Measurements from ENCODE around the gene ZFP62. TPM values are rescaled to one million over a fixed set of nuclear protein-coding genes. Genes with fewer than 3 reads are reported as not detected.

Gene ZFP62
- total RNA-seq, 2 experiments from 2014 or later = 21.2 to 23.7 TPM

GRCh38 chr5:180813420-180813819, 47.7 kb downstream of the ZFP62 start:
- Mint-ChIP-seq H3K4me1 (peaks cover 55% of the 10 kb centered on the region), H3K36me3 (peaks cover 1% of the 10 kb centered on the region), H3K27ac (no peak overlapping the region), H3K4me3 (no peak overlapping the region), H3K9me3 (no peaks in the 10 kb centered on the region), H3K27me3 (no peaks in the 10 kb centered on the region)
- no peak for DNase-seq

GRCh38 chr5:180811623-180812124, 49.4 kb downstream of the ZFP62 start:
- Mint-ChIP-seq H3K27me3 (no peaks in the 10 kb centered on the region), H3K9me3 (no peaks in the 10 kb centered on the region), H3K4me3 (peak overlapping the region; percentile 73), H3K36me3 (peaks cover 17% of the 10 kb centered on the region), H3K4me1 (peaks cover 57% of the 10 kb centered on the region), H3K27ac (peak overlapping the region; percentile 76)
- DNase-seq = no peak

- Mint-ChIP-seq H3K4me3 (peak overlapping the region; percentile 73), H3K9me3 (no peaks in the 10 kb centered on the region), H3K36me3 (peaks cover 21% of the 10 kb centered on the region), H3K4me1 (peaks cover 59% of the 10 kb centered on the region), H3K27me3 (no peaks in the 10 kb centered on the region), H3K27ac (peak overlapping the region; percentile 76)
- DNase-seq = no peak
These were observed 50.0 kb downstream of the ZFP62 start for GRCh38 chr5:180810959-180811622.

- peak overlapping the region; percentile 92 for H3K4me3 Mint-ChIP-seq
- peak overlapping the region; percentile 99 for H3K27ac Mint-ChIP-seq
- H3K4me1 Mint-ChIP-seq = peaks cover 63% of the 10 kb centered on the region
- peak; percentile 93 for DNase-seq
- H3K27me3 Mint-ChIP-seq = no peaks in the 10 kb centered on the region
- peaks cover 23% of the 10 kb centered on the region for H3K36me3 Mint-ChIP-seq
- H3K9me3 Mint-ChIP-seq = no peaks in the 10 kb centered on the region
These were observed 50.7 kb downstream of the ZFP62 start for GRCh38 chr5:180810210-180810958.

GRCh38 chr5:180809403-180810209, 51.5 kb downstream of the ZFP62 start:
- Mint-ChIP-seq H3K27ac (peak overlapping the region; percentile 99), H3K4me1 (peaks cover 65% of the 10 kb centered on the region), H3K9me3 (no peaks in the 10 kb centered on the region), H3K27me3 (no peaks in the 10 kb centered on the region), H3K4me3 (peak overlapping the region; percentile 92), H3K36me3 (peaks cover 30% of the 10 kb centered on the region)
- DNase-seq = peak; percentile 85

GRCh38 chr5:180808461-180809000, 52.5 kb downstream of the ZFP62 start:
- H3K4me3 Mint-ChIP-seq = peak overlapping the region; percentile 92
- H3K4me1 Mint-ChIP-seq = peaks cover 60% of the 10 kb centered on the region
- no peaks in the 10 kb centered on the region for H3K27me3 Mint-ChIP-seq
- DNase-seq = no peak
- peak overlapping the region; percentile 94 for H3K27ac Mint-ChIP-seq
- H3K36me3 Mint-ChIP-seq = peaks cover 33% of the 10 kb centered on the region
- H3K9me3 Mint-ChIP-seq = no peaks in the 10 kb centered on the region

GRCh38 chr5:180807654-180808414, 53.2 kb downstream of the ZFP62 start:
- Mint-ChIP-seq H3K36me3 (peaks cover 33% of the 10 kb centered on the region), H3K9me3 (no peaks in the 10 kb centered on the region), H3K27me3 (no peaks in the 10 kb centered on the region), H3K4me3 (peak overlapping the region; percentile 92), H3K27ac (peak overlapping the region; percentile 94), H3K4me1 (peaks cover 54% of the 10 kb centered on the region)
- DNase-seq = no peak

- Mint-ChIP-seq H3K27ac (peak overlapping the region; percentile 94), H3K9me3 (no peaks in the 10 kb centered on the region), H3K36me3 (peaks cover 33% of the 10 kb centered on the region), H3K27me3 (no peaks in the 10 kb centered on the region), H3K4me3 (peak overlapping the region; percentile 92), H3K4me1 (peaks cover 51% of the 10 kb centered on the region)
- DNase-seq = no peak
These were observed 54.0 kb downstream of the ZFP62 start for GRCh38 chr5:180807046-180807445.

- H3K4me1 Mint-ChIP-seq = peaks cover 51% of the 10 kb centered on the region
These were observed 54.6 kb downstream of the ZFP62 start for GRCh38 chr5:180806351-180807011.

GRCh38 chr5:180804129-180804618, 56.9 kb downstream of the ZFP62 start:
- Mint-ChIP-seq H3K9me3 (no peaks in the 10 kb centered on the region), H3K27me3 (no peaks in the 10 kb centered on the region), H3K27ac (peak overlapping the region; percentile 91), H3K36me3 (peaks cover 59% of the 10 kb centered on the region), H3K4me1 (peaks cover 69% of the 10 kb centered on the region), H3K4me3 (peak overlapping the region; percentile 87)
- peak; percentile 35 for DNase-seq

More at GRCh38 chr5:180806351-180807011, 54.6 kb downstream of the ZFP62 start:
- Mint-ChIP-seq H3K27ac (peak overlapping the region; percentile 94), H3K27me3 (no peaks in the 10 kb centered on the region), H3K9me3 (no peaks in the 10 kb centered on the region), H3K36me3 (peaks cover 39% of the 10 kb centered on the region), H3K4me3 (peak overlapping the region; percentile 92)
- no peak for DNase-seq

- Mint-ChIP-seq H3K27ac (peak overlapping the region; percentile 91), H3K27me3 (no peaks in the 10 kb centered on the region)
These were observed 57.6 kb downstream of the ZFP62 start for GRCh38 chr5:180803181-180804128.

GRCh38 chr5:180802325-180803180, 58.5 kb downstream of the ZFP62 start, which contains the start of gene MGAT1:
Gene MGAT1 (minus strand): TSS chr5:180802806. CDS start chr5:180792971, 9,835 bp downstream.
- Mint-ChIP-seq H3K36me3 (peaks cover 66% of the 10 kb centered on the region), H3K4me3 (peak within 1 kb of the TSS; percentile 90), H3K27me3 (no peaks in the 10 kb centered on the region), H3K27ac (peak within 1 kb of the TSS; percentile 91), H3K4me1 (peaks cover 74% of the 10 kb centered on the region), H3K9me3 (no peaks in the 10 kb centered on the region)
- DNase-seq = peak; percentile 84

More at GRCh38 chr5:180803181-180804128, 57.6 kb downstream of the ZFP62 start:
- H3K36me3 Mint-ChIP-seq = peaks cover 65% of the 10 kb centered on the region
- peak; percentile 89 for DNase-seq
- H3K4me3 Mint-ChIP-seq = peak overlapping the region; percentile 87
- H3K9me3 Mint-ChIP-seq = no peaks in the 10 kb centered on the region
- H3K4me1 Mint-ChIP-seq = peaks cover 74% of the 10 kb centered on the region
